Activated T-cell treated with anti-CD3 and anti-CD28 coated beads, Interleukin-2, amount 50 U/mL, for 1 hour (primary cell): ENCODE data around the gene FOXK2.
"Not testable (repeated sequence)": the region's sequence is repeated elsewhere in the genome, so short reads cannot be mapped to it uniquely, and the experiment has no call there.

ENCODE experiments used
- DNase-seq: peaks from one replicate; pipeline ENCODE4 v3.0.0-alpha.2; 2020

The FOXK2 gene

DNA sequence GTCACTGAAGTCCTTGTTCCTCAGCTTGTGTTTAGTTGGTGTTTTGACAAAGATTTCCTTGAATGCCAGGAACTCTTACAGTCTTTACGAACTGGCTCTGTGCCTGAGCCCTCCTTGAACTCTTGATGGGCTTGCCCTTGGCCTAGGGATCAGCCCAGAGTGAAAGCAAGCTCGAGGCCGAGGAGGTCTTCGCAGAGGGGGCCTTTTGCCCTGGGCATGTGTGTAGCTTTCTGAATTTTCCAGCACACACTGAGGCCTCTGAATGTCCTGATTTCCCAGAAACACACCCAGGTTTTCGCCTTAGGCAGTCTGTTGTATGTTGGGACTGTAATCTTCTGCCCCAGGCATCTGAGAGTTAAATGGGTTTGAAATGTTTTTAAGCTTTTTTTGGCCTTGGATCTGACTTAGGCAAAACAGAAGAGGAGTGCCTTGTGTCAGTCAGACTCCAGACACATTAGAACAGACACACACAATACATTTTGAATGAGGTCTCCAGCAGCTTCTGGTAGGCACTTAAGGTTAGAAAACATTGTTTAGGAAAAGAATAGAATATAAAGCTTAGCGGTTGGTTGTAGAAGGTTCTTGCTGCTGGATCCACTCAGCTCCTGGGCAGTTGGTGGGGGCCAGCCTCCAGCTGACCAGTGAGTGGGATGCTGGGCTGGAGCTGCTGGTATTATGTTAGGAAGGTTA is 17.1 kb downstream of the FOXK2 start:
- DNase-seq = no peak

DNA sequence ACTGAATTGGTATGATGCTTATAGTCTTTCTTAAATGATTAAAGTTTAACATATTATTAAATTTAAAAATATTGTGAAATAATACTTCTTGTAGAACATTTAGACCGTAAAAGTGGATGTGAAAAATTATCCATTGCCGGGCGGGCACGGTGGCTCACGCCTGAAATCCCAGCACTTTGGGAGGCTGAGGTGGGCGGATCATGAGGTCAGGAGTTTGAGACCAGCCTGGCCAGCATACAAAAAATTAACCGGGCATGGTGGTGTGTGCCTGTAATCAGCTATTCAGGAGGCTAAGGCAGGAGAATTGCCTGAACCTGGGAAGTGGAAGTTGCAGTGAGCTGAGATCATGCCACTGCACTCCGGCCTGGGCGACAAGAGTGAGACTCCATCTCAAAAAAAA is 17.7 kb downstream of the FOXK2 start:
- not testable (repeated sequence) for DNase-seq

DNA sequence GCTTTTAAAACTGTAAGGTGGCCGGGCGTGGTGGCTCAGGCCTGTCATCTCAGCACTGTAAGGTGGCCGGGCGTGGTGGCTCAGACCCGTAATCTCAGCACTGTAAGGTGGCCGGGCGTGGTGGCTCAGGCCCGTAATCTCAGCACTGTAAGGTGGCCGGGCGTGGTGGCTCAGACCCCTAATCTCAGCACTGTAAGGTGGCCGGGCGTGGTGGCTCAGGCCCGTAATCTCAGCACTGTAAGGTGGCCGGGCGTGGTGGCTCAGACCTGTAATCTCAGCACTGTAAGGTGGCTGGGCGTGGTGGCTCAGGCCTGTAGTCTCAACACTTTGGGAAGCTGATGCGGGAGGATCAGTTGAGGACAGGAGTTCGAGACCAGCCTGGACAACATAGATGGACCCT is 19.5 kb downstream of the FOXK2 start:
- not testable (repeated sequence) for DNase-seq

DNA sequence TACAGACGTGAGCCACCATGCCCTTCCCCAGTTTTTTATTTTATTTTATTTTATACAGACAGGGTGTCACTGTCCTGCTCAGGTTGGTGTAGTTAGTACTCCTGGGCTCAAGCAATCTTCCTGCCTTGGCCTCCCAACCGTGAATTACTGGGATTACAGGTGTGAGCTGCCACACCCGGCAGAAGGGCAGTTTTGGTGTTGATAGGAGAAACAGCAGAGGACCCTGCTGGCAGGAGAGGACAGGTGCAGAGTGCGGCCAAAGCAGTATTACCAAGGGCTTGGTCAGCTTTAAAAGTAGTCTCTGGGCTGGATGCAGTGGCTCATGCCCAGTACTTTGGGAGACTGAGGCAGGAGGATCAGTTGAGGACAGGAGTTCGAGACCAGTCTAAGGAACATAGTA is 22.9 kb downstream of the FOXK2 start:
- DNase-seq = no peak

DNA sequence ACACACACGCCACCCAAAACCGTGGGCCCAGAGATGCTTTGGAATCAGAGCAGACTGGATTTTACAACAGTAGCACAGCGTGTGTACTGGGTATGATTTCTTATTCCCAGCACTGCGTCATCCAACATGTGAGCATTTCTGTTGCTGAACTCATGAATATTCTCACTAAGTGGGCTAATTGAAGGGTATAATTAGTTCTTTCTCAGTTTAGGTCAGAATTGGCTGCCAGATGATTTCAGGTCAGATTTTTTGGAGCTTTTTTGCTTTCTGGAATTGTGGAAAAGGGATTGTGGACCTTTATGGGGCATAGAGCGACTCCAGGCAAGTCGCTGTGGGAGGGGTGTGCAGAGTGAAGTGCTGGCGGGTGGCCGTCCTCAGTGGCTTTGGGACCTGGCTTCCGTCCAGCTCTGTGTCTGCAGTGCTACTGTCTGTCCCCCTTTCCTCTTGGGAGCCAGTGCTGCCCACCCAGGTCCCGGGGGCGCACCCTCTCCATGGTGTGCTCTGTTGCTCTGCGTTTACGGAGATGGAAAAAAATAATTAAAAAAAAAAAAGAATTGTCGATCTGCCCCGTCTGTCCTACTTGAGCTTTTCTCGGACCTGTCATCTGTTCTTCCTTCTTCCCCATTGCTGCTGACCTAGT is 25.0 kb downstream of the FOXK2 start:
- no peak for DNase-seq

DNA sequence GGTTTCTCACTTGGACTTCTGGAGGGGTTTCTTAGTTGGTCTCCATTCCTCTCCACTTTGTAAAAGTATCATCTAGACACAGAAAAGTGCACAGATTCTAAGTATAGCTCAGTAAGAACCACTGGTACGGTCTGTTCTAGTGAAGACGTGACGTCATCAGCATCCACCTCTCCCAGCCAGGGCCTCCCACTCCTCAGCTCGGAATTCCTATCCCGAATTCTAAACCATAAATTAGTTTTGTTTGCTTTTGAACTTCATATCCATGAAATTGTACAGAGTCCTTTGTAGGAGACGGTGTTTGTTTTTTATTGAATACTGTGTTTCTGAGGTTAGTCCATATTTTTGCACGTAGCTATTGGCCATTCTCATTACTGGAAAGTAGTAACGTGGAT is 25.5 kb downstream of the FOXK2 start:
- no peak for DNase-seq

DNA sequence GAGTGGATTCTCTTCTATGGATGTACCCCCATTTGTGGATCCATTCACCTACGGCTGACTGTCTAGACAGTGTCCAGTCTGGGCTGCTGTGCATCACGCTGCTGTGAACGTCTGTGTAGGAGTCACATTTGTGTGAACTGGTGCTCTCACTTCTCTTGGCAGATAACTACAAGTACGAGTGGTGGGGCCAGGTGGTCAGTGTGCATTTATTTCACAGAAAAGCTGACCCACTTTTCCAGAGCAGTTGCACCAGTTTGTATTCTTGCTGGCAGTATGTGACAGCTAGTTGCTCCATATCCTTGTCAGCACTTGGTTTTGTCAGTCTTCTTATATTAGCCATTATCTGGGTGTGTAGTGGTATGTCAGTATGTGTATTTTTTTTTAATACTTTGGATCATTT is 28.4 kb downstream of the FOXK2 start:
- no peak for DNase-seq

DNA sequence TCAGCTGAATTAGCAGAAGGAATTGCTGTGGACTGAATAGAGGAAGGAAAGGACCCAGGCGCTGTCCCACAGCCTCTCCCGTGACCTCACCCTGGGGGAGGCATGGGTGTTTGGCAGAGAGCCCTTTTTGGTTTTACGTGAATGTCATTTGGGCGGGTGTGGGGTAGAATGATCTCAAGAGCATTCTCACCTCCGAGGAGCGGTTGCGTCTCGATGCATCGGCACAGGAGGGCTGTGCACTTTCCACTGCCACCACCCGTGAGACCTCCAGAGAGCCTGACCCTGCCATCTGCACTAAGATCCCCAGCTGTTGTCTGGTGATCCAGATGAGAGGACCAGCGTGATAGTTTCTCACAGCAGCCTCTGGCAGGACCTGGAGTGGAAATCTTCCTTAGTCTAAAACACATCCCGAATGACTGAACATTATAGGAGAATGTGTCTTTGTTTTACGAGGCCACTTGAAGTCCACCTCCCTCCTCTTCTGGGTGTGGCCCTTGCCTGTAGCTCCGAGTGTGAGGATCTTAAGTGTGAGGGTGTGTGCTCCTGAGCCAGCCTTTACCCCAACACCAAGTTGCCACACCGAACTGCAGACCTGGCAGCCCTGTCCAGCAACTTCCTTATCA is 29.3 kb downstream of the FOXK2 start:
- no peak for DNase-seq

DNA sequence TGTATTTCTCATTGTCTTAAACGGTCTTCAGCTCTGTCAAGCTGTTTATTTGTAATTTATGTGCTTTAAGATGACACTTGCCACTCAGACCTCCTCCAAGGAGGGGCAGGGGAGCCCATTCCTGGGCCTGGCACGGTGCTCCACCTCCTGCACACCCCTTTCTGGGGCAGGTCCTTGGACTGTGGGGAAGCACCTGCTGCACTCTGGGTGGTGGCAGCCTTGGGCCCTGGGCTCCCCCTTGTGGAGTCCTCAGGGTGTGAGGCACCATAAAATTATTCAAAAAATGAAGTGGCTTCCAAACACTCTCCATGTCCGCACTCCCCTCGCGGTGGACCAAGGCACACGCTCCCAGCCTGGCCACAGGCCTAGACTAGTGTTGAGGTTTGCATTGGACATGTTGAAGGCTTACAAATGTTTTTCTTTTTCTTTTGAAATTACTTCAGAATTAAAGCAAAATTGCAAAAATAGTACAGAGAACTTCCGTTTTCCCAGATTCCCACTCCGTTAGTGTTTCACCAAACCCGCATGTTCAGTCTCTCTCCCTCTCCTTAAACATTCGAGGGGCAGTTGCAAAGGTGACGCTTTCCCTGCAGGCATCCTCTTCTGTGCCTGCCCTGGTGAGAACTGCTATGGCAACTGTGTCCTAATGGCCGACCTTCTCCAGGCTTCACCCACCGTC is 32.4 kb downstream of the FOXK2 start:
- peak; percentile 77 for DNase-seq

DNA sequence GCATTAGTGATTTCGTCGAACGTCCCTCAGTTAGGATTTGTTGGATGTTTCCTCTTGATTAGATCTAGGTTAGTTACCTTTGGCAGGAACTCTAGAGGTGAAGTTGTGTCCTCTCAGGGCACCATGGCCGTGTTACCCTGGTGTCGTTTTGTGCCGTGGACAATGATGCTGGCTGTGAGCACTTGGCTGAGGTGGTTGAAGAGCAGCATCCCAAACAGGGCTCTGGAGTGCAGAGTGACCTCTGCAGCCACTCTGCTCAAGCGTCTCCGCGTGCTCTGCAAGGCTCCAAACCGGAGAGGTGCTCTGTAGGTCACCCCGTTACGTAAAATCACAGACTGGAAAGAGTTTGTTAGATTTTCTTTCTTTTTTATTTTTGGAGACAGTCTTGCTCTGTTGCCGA is 33.0 kb downstream of the FOXK2 start:
- DNase-seq = no peak

DNA sequence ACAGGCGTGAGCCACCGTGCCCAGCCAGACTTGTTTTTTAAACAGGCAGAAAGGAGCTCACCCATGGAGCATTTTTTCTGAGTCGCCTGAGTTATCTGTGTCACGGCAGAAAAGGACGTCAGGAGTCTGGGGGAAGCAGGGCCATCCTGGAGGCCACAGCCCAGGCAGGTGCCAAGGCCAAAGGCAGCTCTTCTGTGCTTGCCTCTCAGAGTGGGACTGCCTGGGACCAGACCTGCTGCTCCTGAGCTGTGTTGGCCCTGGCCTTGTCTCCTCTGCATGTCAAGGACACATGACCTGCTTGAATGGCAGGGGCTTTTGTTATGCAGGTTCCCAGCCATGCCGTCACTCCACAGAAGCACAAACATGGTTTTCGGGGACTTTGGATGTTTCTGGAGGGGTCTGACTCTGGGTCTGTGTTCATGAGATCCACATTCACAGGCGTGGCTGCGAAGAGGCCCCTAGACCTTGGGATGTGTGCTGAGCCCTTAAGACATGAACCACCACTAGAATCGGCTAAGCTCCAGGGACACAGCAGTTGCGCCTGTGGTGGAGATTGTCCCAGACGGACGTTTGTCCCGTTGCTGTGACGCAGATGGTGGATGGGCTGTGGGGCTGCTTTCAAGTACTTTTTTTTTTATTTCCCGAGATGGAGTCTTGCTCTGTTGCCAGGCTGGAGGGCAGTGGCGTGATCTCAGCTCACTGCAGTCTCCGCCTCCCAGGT is 33.8 kb downstream of the FOXK2 start:
- no peak for DNase-seq

DNA sequence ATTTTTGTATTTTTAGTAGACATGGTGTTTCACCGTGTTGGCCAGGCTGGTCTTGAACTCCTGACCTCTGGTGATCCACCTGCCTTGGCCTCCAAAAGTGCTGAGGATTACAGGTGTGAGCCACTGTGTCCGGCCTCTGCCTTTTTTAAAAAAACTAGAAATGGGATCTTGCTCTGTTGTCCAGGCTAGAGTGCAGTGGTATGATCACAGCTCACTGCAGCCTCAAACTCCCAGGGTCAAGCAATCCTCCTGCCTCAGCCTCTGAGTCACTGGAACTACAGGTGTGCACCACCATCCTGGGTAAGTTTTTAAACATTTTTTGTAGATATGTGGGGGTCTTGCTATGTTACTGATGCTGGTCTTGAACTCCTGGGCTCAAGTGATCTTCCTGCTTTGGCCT is 38.0 kb downstream of the FOXK2 start:
- not testable (repeated sequence) for DNase-seq

DNA sequence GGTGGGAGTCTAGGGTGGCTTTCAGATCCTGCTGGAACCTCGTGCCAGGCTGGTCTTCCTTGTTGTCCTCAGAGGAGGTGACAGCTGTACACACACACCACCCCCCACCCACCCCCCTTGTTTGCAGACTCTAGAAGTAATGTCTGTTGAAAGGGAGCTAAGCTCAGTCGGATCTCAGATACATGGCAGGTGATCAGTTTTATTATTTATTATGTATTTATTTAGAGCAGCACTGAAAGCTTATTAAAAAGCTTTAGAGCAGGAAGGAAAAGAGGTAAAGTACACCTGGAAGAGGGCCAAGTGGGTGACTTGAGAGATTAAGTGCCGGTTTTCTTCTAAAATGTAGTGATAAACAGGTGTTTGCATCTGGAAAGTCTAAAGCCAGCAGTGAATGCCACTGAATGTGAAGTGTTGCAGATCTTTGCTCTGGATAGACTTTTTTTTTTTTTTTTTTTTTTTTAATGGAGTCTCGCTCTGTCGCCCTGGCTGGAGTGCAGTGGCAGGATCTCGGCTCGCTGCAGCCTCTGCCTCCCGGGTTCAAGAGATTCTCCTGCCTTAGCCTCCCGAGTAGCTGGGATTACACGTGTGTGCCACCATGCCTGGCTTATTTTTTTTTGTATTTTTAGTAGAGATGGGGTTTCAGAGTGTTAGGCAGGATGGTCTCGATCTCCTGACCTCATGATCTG is 40.2 kb downstream of the FOXK2 start:
- DNase-seq = no peak

DNA sequence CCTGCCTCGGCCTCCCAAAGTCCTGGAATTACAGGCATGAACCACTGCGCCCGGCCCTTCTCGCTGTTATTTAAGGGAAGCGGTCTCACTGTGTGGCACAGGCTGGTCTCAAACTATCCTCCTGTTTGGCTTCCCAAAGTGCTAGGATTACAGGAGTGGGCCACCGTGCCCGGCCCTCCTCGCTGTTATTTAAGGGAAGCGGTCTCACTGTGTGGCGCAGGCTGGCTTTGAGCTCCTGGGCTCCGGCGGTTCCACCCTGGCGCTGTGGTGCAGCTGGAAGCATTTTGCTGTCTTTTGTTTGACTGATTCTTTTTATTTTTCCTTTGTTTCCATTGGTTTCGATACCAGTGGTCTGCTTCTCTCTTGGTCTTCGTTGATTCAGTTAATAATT is 40.7 kb downstream of the FOXK2 start:
- DNase-seq = no peak

DNA sequence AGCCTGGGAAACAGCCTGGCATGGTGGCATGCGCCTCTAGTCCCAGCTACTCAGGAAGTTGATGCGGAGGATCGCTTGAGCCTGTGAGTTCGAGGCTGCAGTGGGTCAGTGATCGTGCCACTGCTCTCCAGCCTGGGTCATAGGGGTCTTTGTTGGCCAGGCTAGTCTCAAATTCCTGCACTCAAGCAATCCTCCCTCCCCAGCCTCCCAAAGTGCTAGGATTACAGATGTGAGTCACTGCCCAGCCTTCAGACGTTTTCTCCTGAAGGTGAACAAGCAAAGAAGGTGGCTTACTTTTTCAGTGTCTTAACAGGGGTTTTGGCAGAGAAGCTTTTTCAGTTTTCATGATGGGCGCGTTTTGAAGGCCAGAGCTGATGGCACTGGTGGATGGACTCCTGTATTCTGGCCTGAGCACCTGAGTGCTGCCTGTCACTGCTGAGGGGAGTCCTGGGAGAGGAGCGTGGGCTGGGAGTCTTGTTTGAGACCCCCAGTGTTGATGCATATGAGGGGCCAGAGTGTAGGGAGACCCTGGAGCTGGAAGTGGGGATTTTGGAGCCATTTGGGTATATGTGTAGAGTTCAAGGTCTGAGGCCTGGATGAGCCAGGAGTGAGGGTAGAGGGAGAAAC is 41.4 kb downstream of the FOXK2 start:
- no peak for DNase-seq

DNA sequence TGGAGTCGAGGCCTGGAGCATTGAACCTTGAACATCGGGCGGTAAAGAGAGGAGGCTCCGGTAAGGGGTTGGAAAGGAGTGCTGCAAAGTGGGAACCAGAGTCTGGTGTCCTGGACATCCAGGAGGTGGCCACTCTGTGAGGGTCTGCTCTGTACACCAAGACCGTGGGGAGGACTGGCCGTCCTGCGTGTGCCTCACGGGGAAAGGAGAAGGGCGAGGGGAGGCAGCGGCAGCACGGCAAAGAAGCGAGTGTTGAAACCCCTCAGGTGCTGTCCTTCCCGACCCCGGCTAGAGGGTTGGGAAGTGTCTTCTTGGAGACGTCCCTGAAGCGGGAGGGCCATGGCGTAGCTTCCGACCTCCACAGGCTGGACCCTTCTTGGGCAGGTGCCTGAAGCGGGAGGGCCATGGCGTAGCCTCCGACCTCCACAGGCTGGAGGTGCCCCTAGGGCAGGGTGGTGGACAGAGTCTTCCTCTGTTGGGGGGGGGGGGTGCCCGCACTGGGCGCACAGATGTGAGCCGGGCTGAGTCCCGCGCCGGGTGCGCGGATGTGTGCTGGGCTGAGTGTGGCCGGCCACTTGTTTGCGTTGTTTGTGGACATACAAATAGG is 42.0 kb downstream of the FOXK2 start:
- DNase-seq = no peak

DNA sequence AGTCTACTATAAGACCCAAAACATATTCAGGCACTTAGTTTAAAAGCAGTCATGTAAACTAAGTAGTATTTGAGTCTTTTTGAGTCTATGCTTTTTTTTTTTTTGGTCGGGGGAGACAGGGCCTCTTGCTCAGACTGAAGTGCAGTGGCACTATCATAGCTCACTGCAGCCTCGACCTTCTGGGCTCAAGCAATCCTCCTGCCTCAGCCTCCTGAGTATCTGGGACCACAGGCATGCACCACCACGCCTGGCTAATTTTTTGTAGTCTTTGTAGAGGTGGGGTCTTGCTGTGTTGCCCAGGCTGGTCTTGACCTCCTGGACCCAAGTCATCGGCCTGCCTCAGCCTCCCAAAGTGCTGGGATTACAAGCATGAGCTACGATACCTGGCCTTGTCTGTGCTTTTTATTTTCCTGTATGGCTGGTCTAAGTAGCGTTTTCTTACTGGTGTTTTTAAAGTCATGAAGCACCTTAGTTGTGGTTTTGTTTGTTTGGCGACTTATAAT is 43.2 kb downstream of the FOXK2 start:
- not testable (repeated sequence) for DNase-seq

DNA sequence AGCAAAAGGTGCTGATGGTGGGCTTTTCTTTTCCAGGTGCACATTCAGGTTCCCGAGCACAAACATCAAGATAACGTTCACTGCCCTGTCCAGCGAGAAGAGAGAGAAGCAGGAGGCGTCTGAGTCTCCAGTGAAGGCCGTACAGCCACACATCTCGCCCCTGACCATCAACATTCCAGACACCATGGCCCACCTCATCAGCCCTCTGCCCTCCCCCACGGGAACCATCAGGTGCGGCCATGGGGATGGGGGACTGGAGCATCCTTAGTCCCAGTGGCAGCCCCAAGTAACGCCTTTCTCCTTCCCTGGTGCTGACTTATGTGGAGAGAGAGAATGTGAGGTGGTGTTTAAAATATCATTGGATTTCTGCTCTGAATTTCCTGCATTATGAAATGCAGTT is 43.8 kb downstream of the FOXK2 start:
- no peak for DNase-seq

DNA sequence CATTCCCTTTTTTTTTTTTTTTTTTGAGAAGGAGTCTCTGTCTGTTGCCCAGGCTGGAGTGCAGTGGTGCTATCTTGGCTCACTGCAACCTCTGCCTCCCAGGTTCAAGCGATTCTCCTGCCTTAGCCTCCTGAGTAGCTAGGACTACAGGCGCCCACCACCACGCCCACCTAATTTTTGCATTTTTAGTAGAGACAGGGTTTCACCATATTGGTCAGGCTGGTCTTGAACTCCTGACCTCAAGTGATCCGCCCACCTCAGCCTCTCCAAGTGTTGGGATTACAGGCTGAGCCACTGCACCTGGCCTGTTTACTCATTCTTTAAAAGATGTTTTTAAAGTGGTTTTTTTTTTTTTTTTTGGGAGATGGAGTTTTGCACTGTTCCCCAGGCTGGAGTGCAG is 44.2 kb downstream of the FOXK2 start:
- DNase-seq = not testable (repeated sequence)

DNA sequence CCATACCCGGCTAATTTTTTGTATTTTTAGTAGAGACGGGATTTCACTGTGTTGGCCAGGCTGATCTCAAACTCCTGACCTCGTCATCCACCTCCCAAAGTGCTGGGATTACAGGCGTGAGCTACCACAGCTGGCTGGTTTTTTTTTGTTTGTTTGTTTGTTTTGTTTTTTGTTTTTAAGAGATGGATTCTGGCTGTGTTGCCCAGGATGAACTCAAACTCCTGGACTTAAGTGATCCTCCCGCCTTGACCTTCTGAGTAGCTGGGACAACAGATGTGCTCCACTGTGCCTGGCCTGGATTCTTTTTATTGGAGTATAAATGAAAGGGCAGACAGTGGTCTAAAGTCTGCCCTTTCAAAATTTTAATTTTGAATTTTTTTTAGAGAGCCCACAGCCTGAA is 44.7 kb downstream of the FOXK2 start:
- no peak for DNase-seq

DNA sequence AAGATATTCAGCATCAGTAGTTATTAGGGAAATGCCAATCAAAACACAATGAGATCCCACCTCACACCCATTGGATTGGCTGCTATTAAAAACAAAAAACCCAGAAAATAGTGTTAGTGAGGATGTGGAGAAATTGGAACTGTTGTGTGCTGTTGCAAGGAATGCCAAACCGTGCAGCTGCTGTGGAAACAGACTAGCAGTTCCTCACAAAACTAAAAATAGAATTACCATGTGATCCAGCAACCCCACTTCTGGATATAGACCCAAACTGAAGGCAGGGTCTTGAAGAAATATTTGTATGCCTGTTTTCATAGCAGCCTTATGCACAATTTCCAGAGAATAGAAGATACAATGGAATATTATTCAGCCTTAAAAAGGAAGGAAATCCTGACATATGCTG is 46.0 kb downstream of the FOXK2 start:
- no peak for DNase-seq
